22Rv1 (cell line): ENCODE data around the gene AGMO.

ENCODE experiments used
- CTCF ChIP-seq: fragments of 450-650 bp; IDR thresholded peaks from 2 replicates; pipeline ENCODE4 v1.5.1; 2017; ENCODE audit warnings: mild to moderate bottlenecking
- ZFX ChIP-seq: fragments of 450-650 bp; IDR thresholded peaks from 2 replicates; pipeline ENCODE4 v1.6.1; 2017; ENCODE audit warnings: antibody characterized with exemption, borderline replicate concordance

- TF ChIP-seq CTCF = no peak
- TF ChIP-seq ZFX = no peak
Observed at GRCh38 chr7:15566476-15566875, 4.7 kb upstream of the AGMO start.
